HG03039 (cell line): ENCODE data around the gene PRICKLE2.

Experiments used
- ATAC-seq: cut with Tn5 transposase; IDR thresholded peaks from one replicate; pipeline ENCODE4 v1.9.1; 2021; ENCODE audit warnings: mild to moderate bottlenecking, moderate library complexity; ENCODE audit not compliant: unreplicated experiment

PRICKLE2 gene

DNA sequence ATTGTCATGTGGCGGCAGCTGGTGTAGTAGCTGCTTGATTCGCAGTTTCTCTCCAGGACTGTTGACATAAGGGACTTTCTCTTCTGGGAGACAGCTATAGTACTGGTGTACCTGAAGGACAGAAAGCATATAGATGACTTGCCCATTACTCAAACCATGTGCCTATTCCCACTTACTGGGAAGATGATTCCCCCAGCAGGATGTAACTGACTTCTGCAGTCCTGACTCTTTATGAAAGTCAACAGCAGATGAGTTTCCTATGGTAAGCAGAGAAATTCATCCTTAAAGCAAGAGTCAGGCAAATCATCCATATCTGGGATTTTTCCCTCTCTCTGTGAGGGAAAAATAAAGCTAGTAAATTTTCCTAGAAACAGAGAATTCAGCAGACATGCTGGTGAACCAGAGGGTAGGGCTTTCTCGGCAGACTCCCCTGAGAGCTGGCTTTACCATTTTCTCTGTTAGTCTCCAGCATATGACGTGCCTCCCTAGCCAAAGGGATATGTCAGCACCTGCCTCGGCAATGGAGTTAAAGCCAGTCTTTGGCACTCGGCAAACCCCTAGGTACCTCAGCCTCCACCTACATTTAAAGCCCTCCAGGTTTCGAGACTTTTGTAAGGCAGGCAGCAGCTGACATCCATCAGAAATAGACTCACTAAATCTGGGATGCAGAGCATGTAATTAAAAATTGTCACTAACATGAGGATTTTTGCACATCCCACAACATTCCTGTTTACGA, 62.1 kb downstream of the PRICKLE2 start:
- ATAC-seq: no peak

DNA sequence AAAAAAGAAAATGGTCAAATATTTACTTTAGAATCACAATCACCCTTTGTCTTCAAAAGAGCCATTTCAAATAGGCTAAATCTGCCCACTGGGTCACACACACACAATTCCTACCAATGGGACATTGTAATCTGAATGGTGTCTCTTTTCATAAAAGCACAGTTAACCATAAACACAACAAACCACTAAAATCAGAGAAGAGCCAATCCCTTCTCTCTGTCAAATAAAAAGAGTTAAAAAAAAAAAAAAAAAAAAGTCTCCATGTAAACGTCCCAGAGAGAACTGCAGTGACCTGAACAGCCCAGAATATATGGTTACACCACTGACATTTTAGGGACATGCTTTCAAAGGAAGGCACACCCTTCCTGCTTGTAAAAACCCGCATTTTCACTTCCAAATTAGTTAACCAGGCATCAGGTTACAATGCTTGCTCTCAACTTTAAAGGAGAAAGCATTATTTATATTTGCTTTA, 63.7 kb downstream of the PRICKLE2 start:
- ATAC-seq: no peak

- no peak for ATAC-seq
Observed at GRCh38 chr3:64160000-64160695, 65.1 kb downstream of the PRICKLE2 start.

DNA sequence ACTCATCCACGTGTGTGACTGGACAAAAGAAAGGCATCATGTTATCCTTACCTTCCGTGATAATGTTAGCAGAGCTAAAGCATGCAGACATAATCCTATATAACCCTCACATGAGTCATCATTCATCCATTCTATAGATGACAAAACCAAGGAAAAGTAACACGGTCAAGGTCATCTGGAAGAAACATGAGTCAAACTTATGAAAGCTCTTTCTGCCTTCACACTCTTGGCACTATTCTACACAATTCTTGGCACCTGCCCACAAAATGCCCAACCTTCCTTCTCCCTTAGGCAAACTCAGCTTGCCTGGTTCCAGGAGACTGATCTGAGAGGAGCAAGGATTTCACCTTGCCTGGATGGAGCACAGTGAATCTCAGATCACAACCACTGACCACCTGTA, 66.9 kb downstream of the PRICKLE2 start:
- ATAC-seq: no peak

- no peak for ATAC-seq
Observed at GRCh38 chr3:64157150-64158035, 67.9 kb downstream of the PRICKLE2 start.

DNA sequence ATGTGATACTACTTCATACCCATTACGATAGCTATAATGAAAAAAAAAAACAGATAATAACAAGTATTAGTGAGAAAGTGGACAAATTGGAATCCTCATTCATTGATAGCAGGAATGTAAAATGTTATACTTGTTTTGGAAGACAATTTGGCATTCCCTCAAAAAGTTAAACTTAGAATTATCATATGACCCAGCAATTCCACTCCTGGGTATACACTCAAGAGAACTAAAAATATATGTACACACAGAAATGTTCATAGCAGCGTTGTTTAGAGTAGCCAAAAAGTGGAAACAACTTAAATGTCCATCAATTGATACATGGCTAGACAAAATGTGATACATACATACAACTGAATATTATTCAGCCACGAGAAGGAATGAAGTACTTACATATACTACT, 69.9 kb downstream of the PRICKLE2 start:
- ATAC-seq: no peak

- no peak for ATAC-seq
Observed at GRCh38 chr3:64152676-64153466, 72.4 kb downstream of the PRICKLE2 start.

DNA sequence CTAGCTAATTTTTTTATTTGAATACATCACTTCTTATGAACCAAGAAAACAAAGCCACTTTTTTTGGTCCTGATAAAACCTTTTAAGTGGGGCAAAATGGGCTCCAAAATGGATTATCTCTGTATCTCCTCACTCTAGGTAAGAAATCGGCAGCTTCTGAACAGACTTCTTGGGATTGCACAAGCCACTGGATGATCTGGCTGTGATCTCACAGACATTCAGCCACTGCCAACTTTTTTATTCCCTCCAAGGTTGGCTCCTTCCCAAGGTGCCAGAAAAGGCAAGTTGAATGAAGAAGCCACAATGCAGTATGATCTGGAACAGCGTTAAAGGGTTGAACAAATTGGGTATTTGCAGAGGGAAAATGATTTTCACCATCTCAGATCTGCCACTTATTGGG, 73.2 kb downstream of the PRICKLE2 start:
- ATAC-seq: no peak

DNA sequence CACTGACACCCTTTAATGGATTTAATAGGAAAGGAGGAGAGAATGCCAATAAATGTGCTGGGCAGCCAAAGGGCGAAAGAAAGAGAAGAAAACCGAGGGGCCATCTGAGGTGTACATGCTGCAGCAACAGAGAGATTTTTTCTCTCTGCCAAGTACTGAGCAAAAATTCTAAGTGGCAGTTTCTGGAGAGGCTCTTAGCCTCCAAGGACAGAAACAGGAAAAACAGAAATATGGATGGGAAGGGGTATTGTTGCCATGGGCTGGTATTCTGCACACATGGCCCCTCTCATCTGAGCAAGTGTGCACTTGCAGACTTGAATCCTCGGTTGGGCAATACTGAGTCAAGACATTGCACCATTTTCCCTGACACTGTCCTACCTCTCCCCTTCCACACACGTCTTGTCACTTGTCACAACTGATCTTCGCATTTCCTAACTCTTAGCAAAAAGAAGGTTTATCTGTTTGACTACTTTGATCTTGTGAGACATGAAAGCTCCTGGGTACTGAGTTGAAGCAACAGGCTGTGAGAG, 73.9 kb downstream of the PRICKLE2 start:
- ATAC-seq: no peak

DNA sequence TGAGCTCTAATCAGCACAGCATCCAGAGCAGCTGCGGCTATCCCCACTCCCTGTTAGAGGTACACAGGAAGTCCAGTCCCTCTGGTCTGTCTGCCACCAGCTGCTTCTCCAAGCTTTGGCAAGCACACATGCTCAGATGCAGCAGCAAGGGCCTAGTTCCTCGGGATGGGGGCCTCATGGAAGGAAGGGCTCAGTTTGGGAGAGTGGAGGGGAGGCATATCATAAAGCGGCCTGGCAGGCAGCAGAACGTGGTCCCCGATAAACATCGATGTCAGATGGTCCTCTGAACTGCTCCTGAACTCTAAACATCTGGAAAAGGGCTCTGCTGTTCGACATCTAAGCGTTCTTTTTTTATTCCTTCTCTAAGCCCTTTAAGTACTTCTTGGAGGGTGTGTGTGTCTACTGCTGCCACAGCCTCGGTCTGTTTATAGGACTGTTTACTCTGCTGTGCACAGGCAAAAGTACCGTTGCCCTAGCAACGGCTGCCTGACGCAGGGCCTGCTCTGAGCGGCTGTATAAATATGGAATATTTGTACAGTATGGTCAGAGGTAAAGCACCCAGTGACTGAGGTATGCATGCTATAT, 74.6 kb downstream of the PRICKLE2 start:
- no peak for ATAC-seq

- no peak for ATAC-seq
Observed at GRCh38 chr3:64149886-64150285, 75.4 kb downstream of the PRICKLE2 start.

GRCh38 chr3:64148955-64149653, 76.2 kb downstream of the PRICKLE2 start:
- ATAC-seq: no peak

DNA sequence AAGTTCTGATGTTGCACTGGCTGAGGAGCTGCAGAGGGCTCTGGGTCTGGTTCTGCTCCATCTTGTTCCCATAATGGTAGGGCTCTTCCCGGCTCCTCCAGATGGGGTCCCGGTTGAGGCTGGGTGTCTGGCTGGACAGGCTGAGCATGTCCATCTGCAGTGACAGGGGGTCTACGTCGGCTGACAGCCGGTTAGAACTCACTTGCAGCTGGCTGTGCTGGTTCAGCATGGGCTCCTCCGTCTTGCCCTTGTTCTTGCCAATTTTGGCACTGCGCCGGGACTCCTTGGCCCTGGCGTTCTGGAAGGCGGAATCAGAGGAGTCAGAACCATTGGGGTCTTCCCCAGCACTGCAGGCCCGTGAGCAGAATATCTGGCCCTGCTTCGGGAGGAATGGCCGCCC, 78.1 kb downstream of the PRICKLE2 start:
- ATAC-seq: no peak

DNA sequence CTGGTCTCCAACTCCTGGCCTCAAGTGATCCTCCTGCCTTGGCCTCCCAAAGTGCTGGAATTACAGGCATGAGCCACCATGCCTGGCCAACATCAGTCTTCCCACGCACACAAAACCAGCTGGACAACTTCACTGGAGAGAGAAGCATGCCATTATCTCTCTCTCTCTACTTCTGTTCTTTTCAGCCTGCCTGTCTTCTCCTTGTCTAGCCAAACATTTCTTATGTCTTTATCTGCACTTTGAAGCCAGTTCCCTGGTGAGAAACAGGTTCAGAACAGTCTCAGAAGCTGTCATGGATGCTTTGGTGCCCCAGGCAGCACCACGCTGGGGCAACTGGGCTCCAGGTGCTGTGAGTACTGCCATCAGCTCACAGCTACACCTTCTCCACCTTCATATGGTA, 79.8 kb downstream of the PRICKLE2 start:
- ATAC-seq: no peak

DNA sequence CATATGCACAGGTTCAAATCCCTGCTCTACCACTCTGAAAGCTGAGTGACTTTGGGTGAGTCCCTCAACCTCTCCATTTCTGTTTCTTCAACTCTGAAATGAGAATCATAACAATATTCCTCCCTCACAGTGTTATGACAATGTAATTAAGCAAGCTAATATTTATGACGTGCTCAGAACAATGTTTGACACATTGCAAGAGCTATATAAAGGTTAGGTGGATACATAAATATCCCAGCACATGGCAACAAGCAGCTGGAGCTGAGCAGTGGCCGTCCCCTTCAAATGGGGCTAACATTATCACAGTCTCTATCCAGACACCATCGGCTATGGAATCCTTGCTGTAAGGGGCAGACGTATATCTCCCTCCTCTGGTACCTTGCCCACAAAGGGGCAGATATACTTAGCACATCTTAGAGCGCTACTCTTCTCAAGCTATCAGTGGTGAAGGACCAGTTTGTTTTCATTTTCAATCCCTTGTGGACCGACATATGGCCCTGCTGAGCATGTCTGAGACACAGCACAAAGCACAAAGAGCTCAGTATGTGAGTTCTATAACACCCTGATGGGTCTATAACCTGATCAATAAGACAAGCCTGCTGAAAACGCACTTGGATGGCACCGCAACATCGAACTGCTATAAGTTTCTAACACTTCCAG, 80.9 kb downstream of the PRICKLE2 start:
- no peak for ATAC-seq

- ATAC-seq: no peak
Observed at GRCh38 chr3:64143409-64144130, 81.7 kb downstream of the PRICKLE2 start.

DNA sequence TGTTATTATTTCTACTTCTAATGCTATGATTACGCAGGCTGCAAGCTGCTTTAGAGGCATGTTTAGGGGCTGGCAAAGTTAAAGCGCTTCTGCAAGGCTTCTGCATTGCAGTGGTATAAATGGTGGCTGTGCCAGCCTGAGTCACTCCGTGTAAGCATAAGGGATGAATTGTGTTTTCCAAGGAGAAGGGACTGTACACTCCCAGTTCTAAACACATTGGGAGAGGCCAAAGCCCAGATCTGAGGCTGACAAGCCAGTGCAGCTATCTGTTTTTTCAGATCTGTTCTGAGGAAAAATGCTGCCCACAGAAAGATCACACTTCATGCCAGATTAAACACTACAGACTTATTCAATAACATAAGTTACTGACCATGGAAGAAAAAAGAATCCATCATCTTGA, 83.8 kb downstream of the PRICKLE2 start:
- ATAC-seq: no peak

DNA sequence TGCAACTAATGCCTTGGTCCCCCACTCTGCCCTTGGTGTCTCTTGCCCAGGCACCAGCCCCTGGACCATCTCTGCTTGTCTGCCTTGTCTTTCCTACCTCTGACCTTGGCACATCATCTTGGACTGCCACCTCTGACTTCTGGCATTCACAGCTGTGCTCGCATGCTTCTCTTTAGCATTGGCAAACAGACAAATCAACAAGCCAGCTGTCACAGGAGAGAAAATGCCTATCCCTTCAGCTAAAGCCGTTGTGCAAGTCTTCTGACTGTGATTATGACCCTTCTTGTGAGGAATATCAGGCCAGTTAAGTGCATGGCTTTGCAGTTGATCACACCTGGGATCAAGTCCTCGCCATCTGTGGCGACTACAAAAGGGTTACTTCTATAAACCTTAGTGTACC, 84.6 kb downstream of the PRICKLE2 start:
- no peak for ATAC-seq
